Natural killer cell treated with Interleukin-12 subunit alpha and Interleukin-12 subunit beta and Interleukin-15 and Interleukin-18, amount 100 ng/mL, for 72 hours (primary cell): ENCODE measurements around the gene KLHL25. TPM values are rescaled to one million over a fixed set of nuclear protein-coding genes. Genes with fewer than 3 reads are reported as not detected.
A peak's percentile ranks its signal among the peaks of the same experiment; 100 is the strongest.

Source experiments
- ATAC-seq, 2 donors: fragments of 150-1000 bp; cut with Tn5 transposase in 1 of 2; sonication (Bioruptor Pico), chemical (Tn5 transposase) in 1 of 2; 2 replicates each; pipeline ENCODE4 v1.10.0; 2021
- DNase-seq: peaks from one replicate; pipeline ENCODE4 v3.0.0; 2022; ENCODE audit warnings: low spot score
- H3K27ac Mint-ChIP-seq, 2 donors: 1 replicate in 1 of 2; 2 replicates in 1 of 2; pipeline ENCODE4 v1.8.0; 2022; ENCODE audit warnings: mixed read lengths in 2 of 2, mild to moderate bottlenecking in 1 of 2, moderate library complexity in 1 of 2
- H3K27me3 Mint-ChIP-seq, 2 donors: 1 replicate in 1 of 2; 2 replicates in 1 of 2; pipeline ENCODE4 v1.8.0; 2022; ENCODE audit warnings: mixed read lengths in 2 of 2
- H3K36me3 Mint-ChIP-seq: one replicate; pipeline ENCODE4 v1.8.0; 2022; ENCODE audit warnings: mixed read lengths
- H3K4me1 Mint-ChIP-seq, 2 donors: 1 replicate in 1 of 2; 2 replicates in 1 of 2; pipeline ENCODE4 v1.8.0; 2022; ENCODE audit warnings: low read depth in 2 of 2, mixed read lengths in 2 of 2, mild to moderate bottlenecking in 1 of 2
- H3K4me3 Mint-ChIP-seq: one replicate; pipeline ENCODE4 v1.8.0; 2022; ENCODE audit warnings: mixed read lengths
- H3K9me3 Mint-ChIP-seq: 2 replicates; pipeline ENCODE4 v1.8.0; 2022; ENCODE audit warnings: mixed read lengths
- total RNA-seq, 2 donors: library from RNA; stranded (reverse); gene quantifications; one replicate each; pipeline ENCODE4 v1.2.3, GENCODE V29; 2022

KLHL25 gene
- total RNA-seq, 2 donors from 2014 or later: 4.7 to 8.5 TPM

GRCh38 chr15:85748729-85749128 lies 46.0 kb downstream of the KLHL25 start:
- Mint-ChIP-seq H3K27me3 (no peaks in the 10 kb centered on the region), H3K4me1 (peaks cover 0 to 8% of the 10 kb centered on the region in 2 donors), H3K9me3 (no peaks in the 10 kb centered on the region), H3K27ac (peak overlapping the region; percentile 1 to 29), H3K36me3 (no peaks in the 10 kb centered on the region), H3K4me3 (no peak overlapping the region)
- ATAC-seq (no peak), DNase-seq (no peak)

- ATAC-seq (no peak), DNase-seq (no peak)
- Mint-ChIP-seq H3K27ac (peak overlapping the region in 1 of 2 donors; percentile 1), H3K4me3 (no peak overlapping the region), H3K4me1 (peaks cover 0 to 8% of the 10 kb centered on the region in 2 donors), H3K27me3 (no peaks in the 10 kb centered on the region), H3K9me3 (no peaks in the 10 kb centered on the region), H3K36me3 (no peaks in the 10 kb centered on the region)
Observed at GRCh38 chr15:85748176-85748575, 46.5 kb downstream of the KLHL25 start.

DNA sequence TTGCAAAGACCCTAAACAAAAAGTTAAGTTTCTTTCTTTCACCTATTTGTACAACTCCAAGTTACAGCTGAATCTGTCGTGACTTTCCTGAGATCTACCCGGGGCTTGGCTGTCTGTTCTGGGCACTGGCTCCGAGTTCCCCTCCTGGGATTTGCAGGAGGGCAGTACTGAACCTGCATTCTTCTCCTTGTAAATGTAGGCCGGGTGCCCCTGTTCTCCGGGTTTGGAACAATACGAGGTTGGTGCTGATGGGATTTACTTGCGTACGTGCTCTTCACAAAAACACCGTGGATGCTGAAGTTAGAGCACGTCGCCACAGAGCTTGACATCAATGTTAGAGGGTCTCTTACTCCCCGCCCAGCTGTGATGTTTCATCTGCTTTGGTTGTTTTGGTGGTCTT lies 48.1 kb downstream of the KLHL25 start:
- H3K36me3 Mint-ChIP-seq: peaks cover 5% of the 10 kb centered on the region
- H3K4me3 Mint-ChIP-seq: no peak overlapping the region
- peaks cover 0 to 7% of the 10 kb centered on the region in 2 donors for H3K4me1 Mint-ChIP-seq
- no peaks in the 10 kb centered on the region for H3K9me3 Mint-ChIP-seq
- no peak for DNase-seq
- no peaks in the 10 kb centered on the region for H3K27me3 Mint-ChIP-seq
- no peak for ATAC-seq
- no peak overlapping the region for H3K27ac Mint-ChIP-seq

DNA sequence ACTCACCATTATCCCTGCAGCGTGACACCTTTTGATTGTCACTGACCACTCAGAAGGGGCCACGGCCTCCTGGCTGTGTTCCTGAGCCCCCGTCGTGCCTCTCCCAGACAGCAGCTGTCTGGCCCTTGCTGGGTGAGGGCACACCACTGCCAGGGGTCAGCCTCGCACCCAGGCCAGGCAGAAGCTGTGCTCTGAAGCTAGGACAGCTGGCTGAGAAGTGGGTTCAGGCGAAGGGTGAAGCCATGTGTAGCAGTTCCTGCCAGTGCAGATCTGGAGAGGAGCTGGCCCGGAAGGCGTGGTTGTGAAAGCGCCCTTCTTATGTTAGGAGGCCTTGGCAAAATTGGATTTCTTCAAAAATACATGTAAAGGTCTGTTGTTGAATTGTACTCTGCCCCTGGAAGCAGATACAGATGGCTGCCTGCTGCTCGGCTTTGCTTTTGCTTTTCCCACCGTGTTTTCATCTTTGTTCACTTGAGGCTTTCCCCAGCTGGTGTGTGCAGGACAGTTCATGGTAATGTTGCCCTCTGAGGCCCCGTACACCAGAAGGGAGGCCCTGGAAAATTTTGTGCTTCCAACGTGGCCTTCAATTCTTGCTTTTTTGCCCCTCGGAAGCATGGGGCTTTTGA lies 49.1 kb downstream of the KLHL25 start:
- H3K4me3 Mint-ChIP-seq: no peak overlapping the region
- H3K9me3 Mint-ChIP-seq: no peaks in the 10 kb centered on the region
- H3K27me3 Mint-ChIP-seq: no peaks in the 10 kb centered on the region
- no peak for DNase-seq
- H3K27ac Mint-ChIP-seq: no peak overlapping the region
- H3K4me1 Mint-ChIP-seq: peaks cover 0 to 4% of the 10 kb centered on the region in 2 donors
- ATAC-seq: no peak
- H3K36me3 Mint-ChIP-seq: peaks cover 5% of the 10 kb centered on the region

DNA sequence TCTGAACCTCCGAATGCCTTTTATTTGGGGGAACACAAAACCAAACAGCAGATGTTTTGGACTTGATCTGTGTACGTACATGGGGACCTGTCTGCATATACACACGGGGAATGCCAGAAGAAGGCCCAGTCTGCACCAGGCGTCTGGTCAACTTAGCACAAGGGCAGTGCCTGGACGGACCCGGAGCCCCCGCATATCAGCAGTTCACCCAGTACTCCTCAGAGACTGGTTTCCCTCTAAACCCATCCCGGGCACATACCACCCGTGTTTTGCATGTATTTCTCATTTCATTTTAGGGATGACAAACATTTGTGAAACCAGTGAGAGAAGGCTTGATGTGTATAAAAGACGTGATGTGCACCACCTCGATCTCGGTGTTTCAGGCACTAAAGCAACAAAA lies 49.7 kb downstream of the KLHL25 start:
- no peak overlapping the region for H3K4me3 Mint-ChIP-seq
- DNase-seq: no peak
- no peak for ATAC-seq
- no peak overlapping the region for H3K27ac Mint-ChIP-seq
- H3K27me3 Mint-ChIP-seq: no peaks in the 10 kb centered on the region
- peaks cover 5% of the 10 kb centered on the region for H3K36me3 Mint-ChIP-seq
- H3K9me3 Mint-ChIP-seq: no peaks in the 10 kb centered on the region
- peaks cover 0 to 9% of the 10 kb centered on the region in 2 donors for H3K4me1 Mint-ChIP-seq

- ATAC-seq (no peak), DNase-seq (no peak)
- no peak overlapping the region for H3K4me3 Mint-ChIP-seq
- peak overlapping the region in 1 of 2 donors; percentile 53 for H3K27ac Mint-ChIP-seq
- H3K4me1 Mint-ChIP-seq: peaks cover 0 to 9% of the 10 kb centered on the region in 2 donors
- no peaks in the 10 kb centered on the region for H3K9me3 Mint-ChIP-seq
- H3K36me3 Mint-ChIP-seq: peaks cover 5% of the 10 kb centered on the region
- H3K27me3 Mint-ChIP-seq: no peaks in the 10 kb centered on the region
Observed at GRCh38 chr15:85744579-85744978, 50.1 kb downstream of the KLHL25 start.

GRCh38 chr15:85743392-85744055 lies 51.2 kb downstream of the KLHL25 start:
- peaks cover 5% of the 10 kb centered on the region for H3K36me3 Mint-ChIP-seq
- ATAC-seq (no peak), DNase-seq (no peak)
- peaks cover 0 to 9% of the 10 kb centered on the region in 2 donors for H3K4me1 Mint-ChIP-seq
- no peaks in the 10 kb centered on the region for H3K27me3 Mint-ChIP-seq
- H3K4me3 Mint-ChIP-seq: no peak overlapping the region
- no peaks in the 10 kb centered on the region for H3K9me3 Mint-ChIP-seq
- H3K27ac Mint-ChIP-seq: peak overlapping the region in 1 of 2 donors; percentile 53

DNA sequence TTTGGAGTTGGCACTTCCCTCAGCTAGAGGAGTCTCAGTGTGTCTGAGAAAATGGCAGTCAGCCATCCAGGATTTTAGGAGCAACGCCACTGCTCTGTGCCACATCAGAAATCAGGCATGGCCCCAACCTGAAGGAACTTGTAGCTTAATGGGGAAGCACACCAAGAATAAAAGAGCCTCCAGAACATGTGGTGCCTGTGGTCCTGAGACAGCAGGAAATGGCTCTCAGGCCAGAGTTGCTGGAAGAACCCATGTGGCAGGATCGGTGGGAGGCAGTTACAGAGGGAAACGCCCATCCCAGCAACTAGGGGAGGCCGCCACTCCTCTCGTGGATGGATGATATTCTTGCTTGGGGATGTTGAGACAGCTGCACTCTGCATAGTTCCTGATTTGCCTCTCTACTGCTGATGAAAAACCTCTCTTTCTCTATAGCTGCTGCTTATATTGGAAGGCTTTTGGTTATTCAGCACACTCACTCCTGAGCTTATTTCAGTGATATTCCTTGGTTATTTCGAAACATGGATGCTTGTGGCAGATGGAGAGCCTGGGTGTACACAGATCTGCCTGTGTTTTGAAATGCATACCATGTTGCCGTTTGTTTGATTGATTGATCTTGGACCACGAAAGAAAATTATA lies 52.4 kb downstream of the KLHL25 start:
- Mint-ChIP-seq H3K4me3 (no peak overlapping the region), H3K9me3 (no peaks in the 10 kb centered on the region), H3K27ac (peak overlapping the region in 1 of 2 donors; percentile 42), H3K4me1 (peaks cover 0 to 9% of the 10 kb centered on the region in 2 donors), H3K27me3 (no peaks in the 10 kb centered on the region), H3K36me3 (peaks cover 5% of the 10 kb centered on the region)
- ATAC-seq (no peak), DNase-seq (no peak)

- Mint-ChIP-seq H3K27me3 (no peaks in the 10 kb centered on the region), H3K36me3 (peaks cover 5% of the 10 kb centered on the region), H3K9me3 (no peaks in the 10 kb centered on the region), H3K4me3 (no peak overlapping the region), H3K4me1 (peaks cover 0 to 9% of the 10 kb centered on the region in 2 donors), H3K27ac (peak overlapping the region in 1 of 2 donors; percentile 42)
- no peak for ATAC-seq
- no peak for DNase-seq
Observed at GRCh38 chr15:85741662-85742061, 53.1 kb downstream of the KLHL25 start.

- peak overlapping the region in 1 of 2 donors; percentile 42 for H3K27ac Mint-ChIP-seq
- no peaks in the 10 kb centered on the region for H3K9me3 Mint-ChIP-seq
- H3K36me3 Mint-ChIP-seq: peaks cover 9% of the 10 kb centered on the region
- no peak overlapping the region for H3K4me3 Mint-ChIP-seq
- ATAC-seq: no peak
- H3K27me3 Mint-ChIP-seq: no peaks in the 10 kb centered on the region
- peaks cover 0 to 9% of the 10 kb centered on the region in 2 donors for H3K4me1 Mint-ChIP-seq
- no peak for DNase-seq
Observed at GRCh38 chr15:85741021-85741421, 53.7 kb downstream of the KLHL25 start.

DNA sequence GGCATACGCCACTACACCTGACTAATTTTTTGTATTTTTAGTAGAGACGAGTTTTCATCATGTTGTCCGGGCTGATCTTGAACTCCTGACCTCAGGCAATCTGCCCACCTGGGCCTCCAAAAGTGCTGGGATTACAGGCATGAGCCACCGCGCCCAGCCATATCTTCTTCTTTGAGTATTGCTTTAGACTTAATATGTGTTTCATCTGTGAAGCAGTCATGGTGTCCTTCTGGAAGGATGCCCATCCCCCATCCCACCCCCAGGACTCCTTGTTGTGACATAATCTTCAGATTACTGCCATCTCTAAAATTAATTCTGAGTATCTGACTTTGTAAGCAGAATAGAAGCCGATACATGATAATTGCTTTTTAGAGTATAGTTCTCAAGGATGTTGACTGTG lies 57.7 kb downstream of the KLHL25 start:
- Mint-ChIP-seq H3K4me3 (no peak overlapping the region), H3K9me3 (peaks cover 2% of the 10 kb centered on the region), H3K27me3 (no peaks in the 10 kb centered on the region), H3K4me1 (peaks cover 8 to 11% of the 10 kb centered on the region in 2 donors), H3K36me3 (peaks cover 40% of the 10 kb centered on the region), H3K27ac (no peak overlapping the region)
- DNase-seq: no peak
- no peak for ATAC-seq

- H3K4me1 Mint-ChIP-seq: peaks cover 19% of the 10 kb centered on the region in 2 donors
- peaks cover 2% of the 10 kb centered on the region for H3K9me3 Mint-ChIP-seq
- peaks cover 45% of the 10 kb centered on the region for H3K36me3 Mint-ChIP-seq
- DNase-seq (no peak), ATAC-seq (no peak)
- no peak overlapping the region for H3K4me3 Mint-ChIP-seq
- peak overlapping the region in 1 of 2 donors; percentile 36 for H3K27ac Mint-ChIP-seq
- no peaks in the 10 kb centered on the region for H3K27me3 Mint-ChIP-seq
Observed at GRCh38 chr15:85733416-85733815, 61.3 kb downstream of the KLHL25 start.

GRCh38 chr15:85730001-85730820 lies 64.5 kb downstream of the KLHL25 start:
- no peaks in the 10 kb centered on the region for H3K27me3 Mint-ChIP-seq
- H3K9me3 Mint-ChIP-seq: peaks cover 2% of the 10 kb centered on the region
- no peak for DNase-seq
- ATAC-seq: peak; percentile 71 to 81
- H3K36me3 Mint-ChIP-seq: peaks cover 46% of the 10 kb centered on the region
- H3K4me1 Mint-ChIP-seq: peaks cover 26 to 27% of the 10 kb centered on the region in 2 donors
- H3K4me3 Mint-ChIP-seq: no peak overlapping the region
- H3K27ac Mint-ChIP-seq: peak overlapping the region; percentile 57 to 61
